ENCODE measurements around the gene ISG15. TPM values are rescaled to one million over a fixed set of nuclear protein-coding genes. Genes with fewer than 3 reads are reported as not detected.
"Not testable (repeated sequence)": the region's sequence is repeated elsewhere in the genome, so short reads cannot be mapped to it uniquely, and the experiment has no call there.

ISG15 gene
- total RNA-seq, 1 donor from 2014 or later = 518 TPM

- DNase-seq (ENCODE audit: extremely low read depth, low read depth, low spot score) = no peak
These were observed 38.5 kb upstream of the ISG15 start for GRCh38 chr1:974687-975328.

- no peak for DNase-seq (ENCODE audit: extremely low read depth, low read depth, low spot score)
These were observed 37.9 kb upstream of the ISG15 start for GRCh38 chr1:975365-975764.

- DNase-seq (ENCODE audit: extremely low read depth, low read depth, low spot score) = no peak
These were observed 37.2 kb upstream of the ISG15 start for GRCh38 chr1:975896-976683.

GRCh38 chr1:976791-977190, 36.5 kb upstream of the ISG15 start:
- DNase-seq (ENCODE audit: extremely low read depth, low read depth, low spot score) = not testable (repeated sequence)

GRCh38 chr1:978069-978834, 35.0 kb upstream of the ISG15 start:
- no peak for DNase-seq (ENCODE audit: extremely low read depth, low read depth, low spot score)

GRCh38 chr1:978835-979743, 34.2 kb upstream of the ISG15 start:
- DNase-seq (ENCODE audit: extremely low read depth, low read depth, low spot score) = no peak

GRCh38 chr1:979744-980072, 33.6 kb upstream of the ISG15 start:
- no peak for DNase-seq (ENCODE audit: extremely low read depth, low read depth, low spot score)

GRCh38 chr1:980137-980571, 33.1 kb upstream of the ISG15 start:
- DNase-seq (ENCODE audit: extremely low read depth, low read depth, low spot score) = no peak

- DNase-seq (ENCODE audit: extremely low read depth, low read depth, low spot score) = no peak
These were observed 32.5 kb upstream of the ISG15 start for GRCh38 chr1:980602-981395.

GRCh38 chr1:981491-981954, 31.8 kb upstream of the ISG15 start:
- no peak for DNase-seq (ENCODE audit: extremely low read depth, low read depth, low spot score)

GRCh38 chr1:981955-982558, 31.2 kb upstream of the ISG15 start, which contains the start of gene PERM1:
Gene PERM1, minus strand, starts transcription at chr1:982093. Its CDS starts 1,064 bp downstream, at chr1:981029.
- no peak for DNase-seq (ENCODE audit: extremely low read depth, low read depth, low spot score)

GRCh38 chr1:982765-983436, 30.4 kb upstream of the ISG15 start:
- DNase-seq (ENCODE audit: extremely low read depth, low read depth, low spot score) = no peak

- DNase-seq (ENCODE audit: extremely low read depth, low read depth, low spot score) = no peak
These were observed 29.4 kb upstream of the ISG15 start for GRCh38 chr1:983798-984475.

GRCh38 chr1:984476-984814, 28.9 kb upstream of the ISG15 start:
- DNase-seq (ENCODE audit: extremely low read depth, low read depth, low spot score) = no peak

- no peak for DNase-seq (ENCODE audit: extremely low read depth, low read depth, low spot score)
These were observed 28.2 kb upstream of the ISG15 start for GRCh38 chr1:985126-985525.

GRCh38 chr1:988061-988460, 25.2 kb upstream of the ISG15 start:
- DNase-seq (ENCODE audit: extremely low read depth, low read depth, low spot score) = not testable (repeated sequence)

- not testable (repeated sequence) for DNase-seq (ENCODE audit: extremely low read depth, low read depth, low spot score)
These were observed 22.0 kb upstream of the ISG15 start for GRCh38 chr1:991275-991674.

GRCh38 chr1:991895-992294, 21.4 kb upstream of the ISG15 start:
- DNase-seq (ENCODE audit: extremely low read depth, low read depth, low spot score) = no peak
